GM12874 (cell line): Measurements from ENCODE around the gene CACNA2D4.

Experiments
- CTCF ChIP-seq: IDR thresholded peaks from 2 replicates; pipeline ENCODE4 v1.5.1; 2011; ENCODE audit warnings: low read depth, mild to moderate bottlenecking, control low read depth, low read length, moderate library complexity; ENCODE audit not compliant: insufficient read depth

CACNA2D4 gene

GRCh38 chr12:1816730-1817348 lies 101.6 kb downstream of the CACNA2D4 start:
- TF ChIP-seq CTCF, result no peak

GRCh38 chr12:1815814-1816729 lies 102.4 kb downstream of the CACNA2D4 start:
- TF ChIP-seq CTCF, result no peak

- no peak for TF ChIP-seq CTCF
These were observed 103.3 kb downstream of the CACNA2D4 start for GRCh38 chr12:1815108-1815507.

GRCh38 chr12:1814266-1814665 lies 104.2 kb downstream of the CACNA2D4 start:
- TF ChIP-seq CTCF, result no peak

- no peak for TF ChIP-seq CTCF
These were observed 105.7 kb downstream of the CACNA2D4 start for GRCh38 chr12:1812650-1813302.

- no peak for TF ChIP-seq CTCF
These were observed 106.5 kb downstream of the CACNA2D4 start for GRCh38 chr12:1811948-1812291.

- TF ChIP-seq CTCF, result no peak
These were observed 107.0 kb downstream of the CACNA2D4 start for GRCh38 chr12:1811281-1811947.
